IMR-90 (cell line): Measurements from ENCODE around the gene AASS. TPM values are rescaled to one million over a fixed set of nuclear protein-coding genes. Genes with fewer than 3 reads are reported as not detected.

Experiments used
- ATAC-seq: fragments of 200-7000 bp; cut with Tn5 transposase; 2 replicates; pipeline ENCODE4 v1.9.1; 2020; ENCODE audit warnings: low read depth, mild to moderate bottlenecking, moderate library complexity
- BruUV-seq: library from RNA; stranded (reverse); fragments of 400-500 nt; replicated peaks from 2 replicates; lab custom pipeline; 2021; lab: Mats Ljungman, UMichigan
- CTCF ChIA-PET: fragments of 300-600 bp; formaldehyde crosslinking; extraction: SDS; loops from one replicate; lab custom pipeline; 2021; ENCODE audit warnings: antibody characterized with exemption; lab: Yijun Ruan, JAX
- POLR2A ChIA-PET: fragments of 300-600 bp; sonication (Branson Sonifier 250); formaldehyde crosslinking; loops from one replicate; lab custom pipeline; 2022; ENCODE audit warnings: antibody characterized with exemption; ENCODE audit not compliant: unreplicated experiment; lab: Charles Lee
- DNase-seq: peaks from one replicate; pipeline ENCODE4 v3.0.0; 2013
- H2AFZ ChIP-seq: replicated peaks from 2 replicates; pipeline ENCODE3; 2013; ENCODE audit warnings: low read length, mild to moderate bottlenecking; ENCODE audit not compliant: poor library complexity
- H2AK5ac ChIP-seq: 2 replicates; pipeline ENCODE4 v1.6.1; 2013; ENCODE audit warnings: low read depth, low read length, inconsistent platforms
- H2AK9ac ChIP-seq: replicated peaks from 2 replicates; pipeline ENCODE3; 2013; ENCODE audit warnings: mild to moderate bottlenecking, low read depth, low read length, moderate library complexity; ENCODE audit not compliant: poor library complexity
- H2BK120ac ChIP-seq: 2 replicates; pipeline ENCODE4 v1.6.1; 2013; ENCODE audit warnings: low read depth, low read length, inconsistent platforms
- H2BK15ac ChIP-seq: 3 replicates; pipeline ENCODE4 v1.6.1; 2013; ENCODE audit warnings: low read depth, low read length, inconsistent platforms
- H2BK20ac ChIP-seq: 2 replicates; pipeline ENCODE4 v1.6.1; 2013; ENCODE audit warnings: low read depth, mild to moderate bottlenecking, inconsistent platforms, low read length, moderate library complexity
- H2BK5ac ChIP-seq: 2 replicates; pipeline ENCODE4 v1.6.1; 2013; ENCODE audit warnings: mild to moderate bottlenecking, low read depth, low read length, inconsistent platforms; ENCODE audit not compliant: poor library complexity, severe bottlenecking
- H3K14ac ChIP-seq: replicated peaks from 2 replicates; pipeline ENCODE4 v1.6.1; 2013; ENCODE audit warnings: low read depth, low read length, inconsistent platforms
- H3K18ac ChIP-seq: 2 replicates; pipeline ENCODE4 v1.6.1; 2013; ENCODE audit warnings: low read depth, low read length, control low read depth
- H3K23ac ChIP-seq: 2 replicates; pipeline ENCODE4 v1.6.1; 2013; ENCODE audit warnings: low read depth, low read length, inconsistent platforms
- H3K27ac ChIP-seq: 2 replicates; pipeline ENCODE4 v1.5.1; 2013; ENCODE audit warnings: mild to moderate bottlenecking, control low read depth, low read length; ENCODE audit not compliant: insufficient read depth
- H3K27me3 ChIP-seq: 2 replicates; pipeline ENCODE4 v1.6.1; 2013; ENCODE audit warnings: low read length; ENCODE audit not compliant: control insufficient read depth, insufficient read depth
- H3K36me3 ChIP-seq: 2 replicates; pipeline ENCODE4 v1.6.1; 2013; ENCODE audit warnings: low read length, mixed read lengths; ENCODE audit not compliant: control insufficient read depth, insufficient read depth
- H3K4ac ChIP-seq: 2 replicates; pipeline ENCODE4 v1.6.1; 2013; ENCODE audit warnings: low read depth, low read length, inconsistent platforms
- H3K4me1 ChIP-seq: 2 replicates; pipeline ENCODE4 v1.6.1; 2013; ENCODE audit warnings: low read length, mixed read lengths; ENCODE audit not compliant: control insufficient read depth, insufficient read depth
- H3K4me2 ChIP-seq: 2 replicates; pipeline ENCODE4 v1.6.1; 2013; ENCODE audit warnings: low read depth, mild to moderate bottlenecking, control low read depth, low read length, moderate library complexity
- H3K4me3 ChIP-seq: 2 replicates; pipeline ENCODE4 v1.5.1; 2013; ENCODE audit warnings: low read depth, mild to moderate bottlenecking, control low read depth, low read length, moderate library complexity; ENCODE audit not compliant: insufficient read depth
- H3K56ac ChIP-seq: 2 replicates; pipeline ENCODE4 v1.6.1; 2013; ENCODE audit warnings: low read length, inconsistent platforms; ENCODE audit not compliant: insufficient read depth; ENCODE audit errors: extremely low read depth
- H3K79me1 ChIP-seq, 2 experiments: 2 replicates each; pipeline ENCODE4 v1.6.1; 2013; ENCODE audit warnings: low read length in 2 of 2, inconsistent platforms in 1 of 2, low read depth in 1 of 2
- H3K9ac ChIP-seq: 2 replicates; pipeline ENCODE4 v1.6.1; 2013; ENCODE audit warnings: low read depth, low read length, control low read depth
- H3K9me1 ChIP-seq: 2 replicates; pipeline ENCODE4 v1.6.1; 2013; ENCODE audit warnings: low read length, inconsistent platforms; ENCODE audit not compliant: insufficient read depth
- H3K9me3 ChIP-seq: 2 replicates; pipeline ENCODE4 v1.6.1; 2013; ENCODE audit warnings: low read length; ENCODE audit not compliant: control insufficient read depth, insufficient read depth
- H4K20me1 ChIP-seq: 2 replicates; pipeline ENCODE4 v1.6.1; 2013; ENCODE audit warnings: low read length, inconsistent platforms; ENCODE audit not compliant: insufficient read depth
- H4K5ac ChIP-seq: 2 replicates; pipeline ENCODE4 v1.6.1; 2013; ENCODE audit warnings: mild to moderate bottlenecking, low read depth, low read length, control low read depth
- H4K8ac ChIP-seq, 2 experiments: 2 replicates each; pipeline ENCODE4 v1.6.1; 2013; ENCODE audit warnings: low read depth in 2 of 2, low read length in 2 of 2, control low read depth in 1 of 2, inconsistent platforms in 1 of 2
- H4K91ac ChIP-seq: 2 replicates; pipeline ENCODE4 v1.6.1; 2013; ENCODE audit warnings: low read depth, low read length, inconsistent platforms; ENCODE audit not compliant: insufficient read depth
- CEBPB ChIP-seq: IDR thresholded peaks from 2 replicates; pipeline ENCODE4 v1.6.1; 2012; ENCODE audit warnings: low read depth, low read length, improper control_type of control experiment
- CHD1 ChIP-seq: IDR thresholded peaks from 2 replicates; pipeline ENCODE4 v1.6.1; 2012; ENCODE audit warnings: low read depth, low read length, improper control_type of control experiment
- FOS ChIP-seq: fragments of 150-350 bp; IDR thresholded peaks from 2 replicates; pipeline ENCODE4 v1.6.1; 2016; ENCODE audit warnings: low read depth, low read length
- MAZ ChIP-seq: IDR thresholded peaks from 2 replicates; pipeline ENCODE4 v1.6.1; 2012; ENCODE audit warnings: low read depth, mild to moderate bottlenecking, low read length, improper control_type of control experiment, moderate library complexity, borderline replicate concordance
- MXI1 ChIP-seq: IDR thresholded peaks from 2 replicates; pipeline ENCODE4 v1.6.1; 2012; ENCODE audit warnings: low read depth, mild to moderate bottlenecking, low read length, moderate library complexity, borderline replicate concordance
- POLR2A ChIP-seq: IDR thresholded peaks from 2 replicates; pipeline ENCODE4 v1.6.1; 2012; ENCODE audit warnings: mild to moderate bottlenecking, low read depth, low read length
- RAD21 ChIP-seq: IDR thresholded peaks from 2 replicates; pipeline ENCODE4 v1.6.1; 2012; ENCODE audit warnings: low read length, improper control_type of control experiment
- RCOR1 ChIP-seq: IDR thresholded peaks from 2 replicates; pipeline ENCODE4 v1.6.1; 2012; ENCODE audit warnings: mild to moderate bottlenecking, low read length, improper control_type of control experiment; ENCODE audit not compliant: insufficient replicate concordance
- WGBS, 2 experiments: methylation state at CpG; one replicate each; pipeline versions ENCODE4 v1.1.5 to v1.1.7; 2013; ENCODE audit warnings: missing lambda C conversion rate in 2 of 2; ENCODE audit not compliant: insufficient read length in 1 of 2; ENCODE audit errors: extremely low coverage in 2 of 2; 5-methylcytosine and 5-hydroxymethylcytosine counted together
- dilution Hi-C: fragments of 300-500 bp; cut with HindIII; formaldehyde crosslinking; loops from one replicate; pipeline ENCODE4 v1.14.3; 2018; ENCODE audit warnings: low sequenced_read_pairs; ENCODE audit not compliant: unreplicated experiment
- in situ Hi-C: fragments of 300-500 bp; cut with MboI; formaldehyde crosslinking; loops from 3 replicates; pipeline ENCODE4 v1.14.3; 2019; ENCODE audit warnings: low sequenced_read_pairs, inconsistent platforms, mixed read lengths
- intact Hi-C: fragments of 100-400 bp; cut with micrococcal nuclease; formaldehyde crosslinking; loops from 2 replicates; pipeline ENCODE4 v1.10.0; 2022
- polyA plus RNA-seq, 3 experiments: library from polyadenylated mRNA; depleted of rRNA; stranded (reverse); fragments of >200 nt; gene quantifications; 2 replicates each; pipeline ENCODE4 v1.2.3, GENCODE V29; 2012; ENCODE audit warnings: low replicate concordance in 1 of 3
- total RNA-seq: library from RNA; depleted of rRNA; stranded (reverse); fragments of >200 nt; gene quantifications from 2 replicates; pipeline ENCODE4 v1.2.3, GENCODE V29; 2012
- TF ChIP-seq, protein P1 (sequence below): fragments of 150-350 bp; IDR thresholded peaks from 2 replicates; pipeline ENCODE4 v1.6.1; 2017; ENCODE audit warnings: mild to moderate bottlenecking, antibody characterized with exemption, low read length, low read depth

Gene AASS
- total and polyA plus RNA-seq, 2 of the 4 experiments (the other 2 are of a cell fraction), result 6.1 to 12.9 TPM

DNA sequence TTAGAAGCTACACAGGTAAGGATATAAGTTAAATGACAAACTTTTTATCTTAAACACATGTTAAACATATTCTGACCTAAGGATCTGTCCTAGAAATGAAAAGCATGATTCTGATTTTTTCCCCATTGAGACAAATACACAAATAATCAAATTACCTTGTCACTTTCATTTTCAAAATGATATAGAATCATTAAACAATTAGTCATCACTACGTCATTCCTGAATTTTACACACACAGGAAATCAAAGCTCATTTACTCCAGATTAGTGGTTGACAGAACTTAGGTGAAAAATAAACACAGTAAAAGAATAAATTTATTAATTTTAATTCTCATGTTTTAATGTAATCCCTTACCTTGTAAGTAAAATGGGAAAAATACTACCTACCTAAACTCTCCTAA, 89.0 kb downstream of the AASS start:
- Histone ChIP-seq H2BK5ac (no peak overlapping the region), H4K5ac (no peak overlapping the region), H3K9me1 (no peaks in the 10 kb centered on the region), H3K9me3 (no peaks in the 10 kb centered on the region), H3K4me2 (no peak overlapping the region), H3K23ac (no peak overlapping the region), H3K4me1 (no peaks in the 10 kb centered on the region), H3K9ac (no peak overlapping the region), H3K27ac (no peak overlapping the region), H2AK5ac (no peak overlapping the region), H2BK120ac (no peak overlapping the region), H4K91ac (no peak overlapping the region), H3K79me1 (no peaks in the 10 kb centered on the region), H3K14ac (no peak overlapping the region), H3K27me3 (no peaks in the 10 kb centered on the region), H3K18ac (no peak overlapping the region), H3K56ac (no peak overlapping the region), H3K4me3 (no peak overlapping the region), H2BK15ac (no peak overlapping the region), H2AFZ (no peak overlapping the region), H2BK20ac (no peak overlapping the region), H4K20me1 (no peaks in the 10 kb centered on the region), H3K4ac (no peak overlapping the region), H3K36me3 (no peaks in the 10 kb centered on the region), H4K8ac (no peak overlapping the region), H2AK9ac (no peak overlapping the region)
- DNase-seq (no peak), ATAC-seq (no peak)
- WGBS, 2 experiments, result no CpG with 5 or more reads among the region's 1 CpG
- dilution Hi-C loops (no loop called here), intact Hi-C loops (no loop called here), in situ Hi-C loops (no loop called here)
- CTCF ChIA-PET, result interaction anchor here (0.6 kb wide), 1 partner anchor 111 kb away, joined by 9 read pairs; no protein-coding TSS in a partner anchor
- POLR2A ChIA-PET, result no interaction called here
- no TSS peak for BruUV-seq
- TF ChIP-seq MXI1 (no peak), CEBPB (no peak), FOS (no peak), RAD21 (no peak), CHD1 (no peak), POLR2A (no peak), MAZ (no peak), RCOR1 (no peak)
- TF ChIP-seq, protein P1, sequence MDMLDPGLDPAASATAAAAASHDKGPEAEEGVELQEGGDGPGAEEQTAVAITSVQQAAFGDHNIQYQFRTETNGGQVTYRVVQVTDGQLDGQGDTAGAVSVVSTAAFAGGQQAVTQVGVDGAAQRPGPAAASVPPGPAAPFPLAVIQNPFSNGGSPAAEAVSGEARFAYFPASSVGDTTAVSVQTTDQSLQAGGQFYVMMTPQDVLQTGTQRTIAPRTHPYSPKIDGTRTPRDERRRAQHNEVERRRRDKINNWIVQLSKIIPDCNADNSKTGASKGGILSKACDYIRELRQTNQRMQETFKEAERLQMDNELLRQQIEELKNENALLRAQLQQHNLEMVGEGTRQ, result no peak
